Measurements from ENCODE around the gene GPBP1L1.
"Not testable (repeated sequence)": the region's sequence is repeated elsewhere in the genome, so short reads cannot be mapped to it uniquely, and the experiment has no call there.

GPBP1L1 gene

GRCh38 chr1:45682942-45683341 is 3.4 kb downstream of the GPBP1L1 start:
- no peak for DNase-seq (ENCODE audit: low read depth in 2 of 2)

- no peak for DNase-seq (ENCODE audit: low read depth in 2 of 2)
Observed at GRCh38 chr1:45679123-45679522, 7.2 kb downstream of the GPBP1L1 start.

- DNase-seq (ENCODE audit: low read depth in 2 of 2): no peak
Observed at GRCh38 chr1:45678489-45678888, 7.8 kb downstream of the GPBP1L1 start.

DNA sequence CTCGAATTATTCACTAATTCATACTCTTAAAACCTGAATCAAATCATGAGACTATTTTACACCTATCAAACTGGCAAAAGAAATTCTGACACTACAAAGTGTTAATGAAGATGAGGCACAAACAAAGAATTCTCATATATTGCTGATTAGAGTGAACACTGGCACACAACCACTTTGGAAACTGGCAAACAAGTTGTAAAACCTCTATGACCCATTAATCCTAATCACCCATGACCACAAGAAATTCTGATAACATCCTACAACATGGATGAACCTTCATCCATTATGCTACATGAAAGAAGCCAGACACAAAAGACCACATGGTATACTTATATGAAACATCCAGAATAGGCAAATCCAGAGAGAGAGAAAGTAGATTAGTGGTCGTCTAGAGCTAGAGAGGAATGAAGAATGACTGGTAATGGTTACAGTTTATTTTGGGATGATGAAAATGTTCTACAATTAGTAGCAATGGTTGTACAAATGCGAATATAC is 8.5 kb downstream of the GPBP1L1 start:
- DNase-seq (ENCODE audit: low read depth in 2 of 2): no peak

- DNase-seq (ENCODE audit: low read depth in 2 of 2): not testable (repeated sequence)
Observed at GRCh38 chr1:45676553-45676952, 9.8 kb downstream of the GPBP1L1 start.

DNA sequence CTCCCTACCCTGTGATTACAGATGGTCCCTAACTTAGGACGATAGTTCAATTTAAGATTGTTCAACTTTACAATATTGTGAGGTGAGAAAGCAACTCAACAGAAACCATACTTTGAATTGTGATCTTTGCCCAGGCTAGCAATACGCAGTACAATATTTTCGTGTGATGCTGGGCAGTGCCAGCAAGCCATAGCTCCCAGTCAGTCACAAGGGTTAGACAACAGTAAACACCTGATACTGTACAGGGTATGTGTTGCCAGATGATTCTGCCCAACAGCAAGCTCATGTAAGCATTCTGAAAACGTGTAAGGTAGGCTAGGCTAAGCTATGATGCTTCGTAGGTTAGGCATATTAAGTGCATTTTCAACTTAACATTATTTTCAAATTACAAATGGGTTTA is 11.9 kb downstream of the GPBP1L1 start:
- DNase-seq (ENCODE audit: low read depth in 2 of 2): no peak

- DNase-seq (ENCODE audit: low read depth in 2 of 2): no peak
Observed at GRCh38 chr1:45673956-45674355, 12.4 kb downstream of the GPBP1L1 start.

DNA sequence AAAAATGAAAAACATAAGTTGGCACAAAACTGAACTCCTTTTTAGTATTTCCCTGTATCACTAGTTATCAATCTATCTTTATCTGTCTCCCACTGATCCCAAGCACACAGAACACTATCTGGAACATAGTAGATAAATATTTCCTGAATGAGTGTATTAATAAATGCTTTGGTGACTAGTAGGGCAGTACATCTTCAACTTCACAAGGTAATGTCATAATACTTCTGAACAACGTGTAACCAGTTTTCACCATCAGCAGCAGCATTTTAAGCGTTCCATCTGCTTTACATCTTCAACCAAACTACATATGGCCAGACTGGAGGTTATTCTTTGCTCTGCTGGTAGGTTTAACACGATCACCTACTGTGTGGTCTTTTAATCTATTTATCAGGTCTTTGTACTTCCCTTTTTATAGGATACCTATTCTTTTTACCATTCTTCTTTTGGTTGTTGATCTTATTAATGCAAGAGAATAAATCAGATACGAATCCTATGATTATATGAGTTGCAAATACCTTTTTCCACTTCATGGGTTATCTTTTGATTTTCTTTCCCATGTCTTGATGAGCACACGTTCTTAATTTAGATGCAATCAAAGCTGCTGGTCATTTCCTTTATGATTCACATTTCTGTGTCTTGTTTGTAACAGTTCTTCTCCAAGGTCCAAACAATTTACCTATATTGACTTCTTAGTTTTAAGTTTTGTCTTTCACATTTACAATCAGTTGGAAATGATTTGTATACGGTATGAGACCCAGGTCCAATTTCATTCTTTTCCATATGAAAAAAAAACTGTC is 16.3 kb downstream of the GPBP1L1 start:
- no peak for DNase-seq (ENCODE audit: low read depth in 2 of 2)

- no peak for DNase-seq (ENCODE audit: low read depth in 2 of 2)
Observed at GRCh38 chr1:45669379-45669778, 17.0 kb downstream of the GPBP1L1 start.

- no peak for DNase-seq (ENCODE audit: low read depth in 2 of 2)
Observed at GRCh38 chr1:45668526-45668925, 17.8 kb downstream of the GPBP1L1 start.

DNA sequence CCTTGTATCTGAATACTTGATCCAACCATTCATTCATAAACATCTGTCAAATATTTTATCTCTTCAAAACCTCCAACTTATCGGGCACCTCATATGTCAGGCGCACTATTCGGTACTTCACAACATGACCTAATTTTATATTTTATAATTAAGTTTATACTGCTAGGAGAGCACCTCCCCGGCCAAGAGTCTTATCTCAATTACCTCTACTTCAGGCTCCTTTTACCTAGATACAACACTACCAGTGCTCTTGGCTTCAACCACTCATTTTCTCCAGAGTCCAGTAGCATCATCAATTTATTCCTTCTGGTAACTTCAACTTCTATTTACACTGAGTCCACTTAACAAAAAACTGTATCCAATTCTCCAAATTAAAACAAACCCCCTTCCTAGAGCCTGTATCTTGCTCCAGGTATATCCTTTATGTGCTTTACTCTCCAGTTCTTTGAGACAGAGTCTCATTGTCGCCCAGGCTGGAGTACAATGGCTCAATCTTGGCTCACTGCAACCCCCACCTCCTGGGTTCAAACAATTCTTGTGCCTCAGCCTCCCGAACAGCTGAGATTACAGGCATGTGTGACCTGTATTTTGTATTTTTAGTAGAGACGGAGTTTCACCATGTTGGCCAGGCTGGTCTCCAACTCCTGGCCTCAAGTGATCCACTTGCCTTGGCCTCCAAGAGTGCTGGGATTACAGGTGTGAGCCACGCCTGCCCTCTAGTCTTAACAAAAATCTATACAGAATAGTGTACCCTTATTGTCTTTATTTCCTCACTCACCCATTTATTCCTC is 18.8 kb downstream of the GPBP1L1 start:
- DNase-seq (ENCODE audit: low read depth in 2 of 2): no peak

DNA sequence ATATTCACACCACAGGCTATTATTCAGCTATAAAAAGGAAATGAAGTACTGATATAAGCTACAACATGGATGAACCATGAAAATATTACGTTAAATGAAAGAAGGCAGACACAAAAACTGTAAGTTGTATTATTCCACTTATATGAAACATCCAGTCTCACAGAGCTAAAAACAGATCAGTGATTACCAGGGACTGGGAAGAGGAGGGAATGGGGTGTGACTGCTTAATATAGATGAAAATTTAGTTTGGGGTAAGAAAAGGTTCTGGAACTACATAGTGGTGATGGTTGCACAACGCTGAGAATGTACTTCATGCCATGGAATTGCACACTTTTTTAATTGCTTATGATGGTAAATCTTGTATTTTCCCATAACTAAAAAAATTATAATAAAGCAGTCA is 19.5 kb downstream of the GPBP1L1 start:
- no peak for DNase-seq (ENCODE audit: low read depth in 2 of 2)

DNA sequence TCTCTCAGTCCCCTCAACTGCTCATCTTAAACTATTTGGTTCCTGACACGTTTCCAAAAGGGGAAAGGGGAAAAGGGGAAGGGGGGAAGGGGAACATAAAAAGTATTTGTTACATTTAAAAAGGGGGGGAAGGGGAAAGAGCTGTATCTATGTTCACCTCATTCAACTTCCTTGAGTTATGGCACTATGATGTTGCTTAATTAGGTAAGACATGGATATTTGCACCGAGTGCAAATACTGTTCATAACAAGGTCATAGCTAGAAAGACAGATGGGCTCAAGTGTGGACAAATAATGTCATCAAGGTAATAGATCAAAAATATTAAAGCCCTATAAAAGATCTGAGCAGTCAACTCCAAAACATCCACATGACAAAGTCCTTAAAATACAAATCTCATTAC is 26.0 kb downstream of the GPBP1L1 start:
- no peak for DNase-seq (ENCODE audit: low read depth in 2 of 2)

DNA sequence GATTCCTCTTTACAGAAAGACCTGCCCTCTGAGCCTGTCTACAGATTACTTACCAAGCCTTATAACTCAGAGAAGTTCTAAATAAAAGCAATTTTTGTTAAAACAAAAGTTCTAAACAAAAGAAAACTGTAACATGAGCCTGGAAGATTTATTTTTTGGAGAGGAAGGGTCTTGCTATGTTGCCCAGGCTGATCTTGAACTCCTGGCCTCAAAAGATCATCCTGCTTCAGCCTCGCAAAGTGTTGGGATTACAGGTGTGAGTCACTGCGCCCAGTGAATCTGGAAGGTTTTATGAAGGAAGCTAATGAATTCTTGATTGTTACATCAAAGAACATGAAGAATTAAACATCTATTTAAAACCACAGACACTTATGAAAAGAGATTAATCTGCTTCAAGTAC is 27.1 kb downstream of the GPBP1L1 start:
- DNase-seq (ENCODE audit: low read depth in 2 of 2): no peak

DNA sequence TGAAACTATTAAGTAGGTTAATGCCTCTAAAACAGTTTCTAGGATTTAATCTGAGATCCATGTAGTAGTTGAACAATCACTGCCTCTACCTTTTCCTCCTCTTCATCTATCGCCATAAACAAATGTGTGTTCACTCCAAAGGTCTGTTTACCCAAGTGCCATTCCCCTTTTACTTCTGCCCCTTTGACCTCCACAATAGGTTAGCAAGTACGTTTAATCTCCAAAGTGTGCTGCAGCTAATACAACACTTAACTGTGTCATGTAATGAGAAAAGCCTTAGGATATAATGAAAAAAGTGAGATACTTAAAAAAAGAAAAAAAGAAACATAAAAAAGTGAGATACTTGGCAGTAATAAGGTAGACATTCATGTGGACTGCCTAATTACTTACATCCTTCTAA is 28.2 kb downstream of the GPBP1L1 start:
- no peak for DNase-seq (ENCODE audit: low read depth in 2 of 2)

- no peak for DNase-seq (ENCODE audit: low read depth in 2 of 2)
Observed at GRCh38 chr1:45656573-45657226, 29.6 kb downstream of the GPBP1L1 start.

- DNase-seq (ENCODE audit: low read depth in 2 of 2): no peak
Observed at GRCh38 chr1:45654540-45655280, 31.6 kb downstream of the GPBP1L1 start.

GRCh38 chr1:45647248-45648021 is 38.9 kb downstream of the GPBP1L1 start:
- DNase-seq (ENCODE audit: low read depth in 2 of 2): no peak

GRCh38 chr1:45644661-45645060 is 41.7 kb downstream of the GPBP1L1 start:
- no peak for DNase-seq (ENCODE audit: low read depth in 2 of 2)

DNA sequence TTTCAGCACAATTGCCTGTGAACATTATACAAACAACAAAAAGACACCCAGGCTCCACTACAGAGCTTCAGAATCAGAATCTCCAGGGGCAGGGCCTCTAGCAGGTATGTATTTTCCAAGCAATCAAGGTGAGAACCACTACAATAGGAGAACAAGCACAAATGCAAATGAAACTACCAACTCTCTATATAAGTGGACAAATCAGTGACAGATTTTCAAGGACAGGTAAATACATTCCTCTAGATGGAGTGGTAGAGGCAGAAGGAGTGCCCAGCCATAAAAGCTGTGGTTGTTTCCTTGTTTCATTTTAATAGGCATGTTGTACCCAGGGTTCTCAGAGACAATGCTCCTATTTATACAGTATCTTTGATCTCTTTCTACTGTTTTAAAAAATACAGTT is 42.4 kb downstream of the GPBP1L1 start:
- no peak for DNase-seq (ENCODE audit: low read depth in 2 of 2)

DNA sequence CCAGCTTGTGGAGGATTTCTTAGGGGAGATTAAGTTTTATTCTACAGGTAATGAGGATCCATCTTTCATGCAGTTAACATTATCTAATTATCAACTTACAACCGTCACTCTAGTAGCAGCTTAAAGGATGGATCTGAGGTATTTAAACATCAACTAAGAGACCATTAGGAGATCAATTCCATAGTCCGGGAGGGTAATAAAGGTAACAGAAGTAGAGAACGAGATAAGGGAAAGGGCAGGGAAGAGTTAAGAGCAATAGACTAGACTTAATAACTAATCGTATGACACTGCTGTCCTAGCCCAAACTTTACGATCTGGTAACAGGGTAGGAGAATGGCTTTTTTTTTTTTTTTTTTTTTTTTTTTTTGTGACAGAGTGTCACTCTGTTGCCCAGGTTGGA is 43.0 kb downstream of the GPBP1L1 start:
- DNase-seq (ENCODE audit: low read depth in 2 of 2): no peak
